HPDE6-E6E7 (cell line): Measurements from ENCODE around the gene ZNF474.
"Not testable (repeated sequence)": the region's sequence is repeated elsewhere in the genome, so short reads cannot be mapped to it uniquely, and the experiment has no call there.

Experiments
- DNase-seq: peaks from one replicate; pipeline ENCODE4 v3.0.0; 2011; ENCODE audit warnings: missing footprints; ENCODE audit errors: extremely low spot score

The ZNF474 gene

GRCh38 chr5:122129306-122129705 lies at the start of gene ZNF474:
Gene ZNF474, plus strand, starts transcription at chr5:122129546. Its CDS starts 22,445 bp downstream, at chr5:122151991.
- DNase-seq: peak; percentile 80

GRCh38 chr5:122081541-122081940 lies 47.8 kb upstream of the ZNF474 start:
- no peak for DNase-seq

GRCh38 chr5:122083535-122083934 lies 45.8 kb upstream of the ZNF474 start:
- no peak for DNase-seq

- DNase-seq: no peak
Observed at GRCh38 chr5:122085041-122085440, 44.3 kb upstream of the ZNF474 start.

DNA sequence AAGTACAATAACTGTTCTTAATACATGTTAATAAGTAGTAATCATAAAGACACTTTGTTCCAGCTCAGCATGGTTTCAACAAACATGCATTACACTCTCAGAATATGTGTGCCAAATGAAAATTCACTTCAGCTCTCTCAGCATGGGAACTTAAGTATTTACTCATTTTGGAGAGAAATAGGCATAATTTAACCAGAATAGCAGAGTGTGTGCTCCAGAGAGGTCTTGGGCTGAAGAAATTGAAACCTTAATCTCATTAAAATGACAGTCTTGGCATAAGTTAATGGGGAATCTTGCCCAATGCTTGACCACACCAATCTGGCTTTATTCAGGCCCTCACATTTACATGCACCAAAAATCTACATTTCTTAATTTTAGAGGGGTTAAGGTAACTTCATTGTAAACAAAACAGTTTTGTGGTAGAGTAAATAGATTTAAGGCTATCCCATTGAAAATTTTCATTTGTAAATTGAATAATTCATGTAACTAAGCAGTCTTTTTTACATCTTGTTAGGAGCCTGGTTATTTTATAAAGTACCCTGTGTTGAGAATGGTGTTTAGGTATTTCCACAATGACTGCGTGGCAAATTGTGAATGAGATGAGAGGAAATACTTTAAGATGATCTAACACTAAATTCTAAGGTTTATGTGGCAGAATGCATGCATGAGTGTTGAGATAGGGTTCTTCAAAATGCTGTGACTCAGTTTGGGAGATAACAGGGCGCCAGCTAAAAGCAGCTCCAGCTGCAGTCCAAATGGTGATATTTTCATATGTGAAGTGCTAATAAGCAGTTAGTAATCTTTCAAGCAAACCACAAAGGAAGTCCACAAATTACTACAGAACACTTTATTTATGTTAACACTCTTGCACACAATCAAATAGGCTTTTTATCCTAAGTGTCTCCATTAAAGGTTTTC lies 40.0 kb upstream of the ZNF474 start:
- DNase-seq: no peak

DNA sequence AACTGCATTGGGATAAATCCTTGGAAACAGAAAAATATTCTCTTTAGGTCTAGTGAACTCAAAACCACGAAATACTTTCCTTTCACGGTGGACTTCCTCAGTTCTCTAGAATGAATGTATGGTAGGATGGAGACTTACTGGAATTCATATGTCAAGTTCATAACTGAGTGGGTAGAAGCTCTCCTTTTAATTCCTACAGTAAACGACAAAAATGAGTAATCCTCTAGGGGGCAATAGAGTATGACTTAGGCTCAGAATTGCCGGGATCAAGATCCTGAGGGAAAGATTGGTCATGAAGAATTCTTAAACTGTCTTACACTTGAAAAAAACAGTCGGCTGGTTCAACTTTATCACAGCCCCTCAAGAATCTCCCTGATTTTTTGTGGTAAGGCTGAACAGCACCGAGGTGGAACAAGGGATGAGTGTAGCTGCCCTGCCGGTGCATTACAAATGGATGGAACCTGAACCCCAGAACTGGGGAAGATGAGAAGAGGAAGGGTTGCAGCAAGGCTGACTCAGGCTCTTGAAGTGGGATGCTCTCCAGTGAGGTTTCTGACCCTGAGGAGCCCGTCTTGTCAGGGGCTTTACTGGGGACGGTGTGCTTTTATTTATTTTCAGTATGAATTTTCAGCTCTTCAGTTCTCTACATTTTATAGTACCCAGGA lies 37.3 kb upstream of the ZNF474 start:
- DNase-seq: peak; percentile 13

DNA sequence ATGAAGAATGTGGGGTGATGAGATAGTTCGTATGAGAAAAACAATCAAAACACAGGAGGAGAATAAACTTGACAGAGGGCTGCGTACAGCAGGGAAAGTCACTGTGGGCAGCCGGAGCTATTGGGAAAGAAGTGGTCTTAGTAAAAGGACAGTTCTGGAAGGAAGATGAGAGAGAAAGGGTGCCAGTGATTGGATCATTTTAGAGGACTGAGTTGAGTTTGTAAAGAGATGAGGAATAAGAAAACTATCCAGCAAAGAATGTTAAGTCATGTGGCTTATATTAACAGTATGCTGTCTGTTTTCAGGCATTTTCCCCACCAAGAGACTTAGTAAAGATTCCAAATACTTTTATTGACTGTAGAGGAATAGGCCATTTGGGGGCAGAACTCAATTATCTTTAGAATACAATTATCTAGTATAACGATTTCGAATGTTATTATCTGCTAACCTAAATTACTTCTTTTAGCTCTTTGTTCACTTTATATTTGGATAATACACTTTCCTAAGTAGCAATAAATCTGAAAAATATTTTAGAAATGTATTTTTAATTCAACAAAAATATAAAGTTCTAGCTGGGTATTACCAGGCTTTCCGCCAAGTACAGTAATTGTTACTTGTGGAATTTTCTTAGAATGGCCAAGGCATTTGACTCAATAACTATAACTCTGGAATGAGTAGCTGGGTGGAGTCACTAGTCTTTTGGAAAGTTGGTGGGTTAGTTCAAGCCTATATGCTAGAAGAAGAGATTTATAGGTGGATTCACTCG lies 35.7 kb upstream of the ZNF474 start:
- no peak for DNase-seq

- not testable (repeated sequence) for DNase-seq
Observed at GRCh38 chr5:122094251-122094650, 35.1 kb upstream of the ZNF474 start.

DNA sequence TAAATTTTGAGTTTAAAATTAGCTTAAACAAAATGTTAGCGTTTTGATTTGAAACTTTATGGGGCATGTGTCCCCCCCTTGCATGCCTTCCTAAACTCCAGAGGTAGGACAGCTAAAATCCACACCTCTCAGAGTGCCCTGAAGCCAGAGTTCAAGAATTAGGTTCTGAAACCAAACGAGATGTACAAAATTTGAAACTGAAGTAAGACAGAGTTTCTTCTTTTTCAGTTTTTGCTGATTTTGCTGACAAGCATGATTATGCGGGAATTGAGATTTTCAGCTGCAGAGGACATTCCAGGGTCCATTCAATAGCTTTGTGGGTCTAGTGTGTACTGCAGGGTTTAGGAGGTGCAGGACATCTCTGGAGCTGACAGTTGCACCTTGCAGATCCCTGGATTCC lies 34.2 kb upstream of the ZNF474 start:
- DNase-seq: no peak

DNA sequence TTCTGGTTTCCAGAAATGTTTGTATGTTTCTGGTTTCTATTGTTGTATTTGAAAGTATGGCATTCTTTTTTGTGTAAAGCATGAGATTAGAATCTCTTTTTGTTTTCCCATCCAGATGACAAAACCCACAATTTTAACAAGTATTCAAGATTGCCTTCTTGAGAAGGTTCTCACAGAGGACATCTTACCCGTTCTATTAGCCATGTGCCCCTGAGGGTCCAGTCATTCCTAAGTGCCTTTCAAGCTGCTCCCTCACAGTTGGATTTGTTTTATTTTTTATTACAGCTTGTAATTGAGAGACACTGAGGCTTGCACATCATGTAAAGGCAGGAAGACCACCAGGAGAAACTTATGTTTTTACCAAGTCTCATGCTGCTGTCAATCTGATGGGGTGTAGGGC lies 32.0 kb upstream of the ZNF474 start:
- no peak for DNase-seq

GRCh38 chr5:122099060-122099790 lies 30.1 kb upstream of the ZNF474 start:
- DNase-seq: peak; percentile 82

DNA sequence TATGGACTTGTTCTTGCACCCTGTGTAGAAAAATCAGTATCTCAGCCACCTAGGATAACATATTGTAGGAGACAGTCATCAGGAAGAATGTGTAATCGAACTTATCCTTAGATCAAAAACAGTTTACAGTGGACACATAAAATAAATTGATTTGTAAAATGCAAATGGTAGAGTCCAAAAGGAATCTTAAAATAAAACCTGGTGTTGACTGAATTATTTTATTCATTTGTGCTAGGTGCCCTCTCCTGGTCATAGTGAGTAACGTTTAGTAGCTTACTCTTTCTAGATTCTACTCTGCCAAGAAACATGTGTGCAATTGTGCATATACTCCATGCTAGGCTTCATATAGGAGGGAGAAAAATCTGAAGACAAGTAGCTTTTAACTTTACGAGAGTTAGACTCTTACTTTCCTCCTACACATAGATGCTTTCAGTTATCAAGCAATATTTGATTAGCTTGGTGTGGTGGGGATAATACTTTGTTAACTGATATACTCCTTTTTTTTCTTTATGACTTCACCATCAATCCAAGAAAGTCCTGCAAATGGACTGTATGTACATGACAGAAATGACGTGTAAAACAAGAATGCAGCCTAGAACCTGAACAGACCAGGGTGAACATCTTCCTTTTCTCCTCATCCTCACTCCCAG lies 27.6 kb upstream of the ZNF474 start:
- no peak for DNase-seq

- DNase-seq: no peak
Observed at GRCh38 chr5:122102825-122103224, 26.5 kb upstream of the ZNF474 start.

DNA sequence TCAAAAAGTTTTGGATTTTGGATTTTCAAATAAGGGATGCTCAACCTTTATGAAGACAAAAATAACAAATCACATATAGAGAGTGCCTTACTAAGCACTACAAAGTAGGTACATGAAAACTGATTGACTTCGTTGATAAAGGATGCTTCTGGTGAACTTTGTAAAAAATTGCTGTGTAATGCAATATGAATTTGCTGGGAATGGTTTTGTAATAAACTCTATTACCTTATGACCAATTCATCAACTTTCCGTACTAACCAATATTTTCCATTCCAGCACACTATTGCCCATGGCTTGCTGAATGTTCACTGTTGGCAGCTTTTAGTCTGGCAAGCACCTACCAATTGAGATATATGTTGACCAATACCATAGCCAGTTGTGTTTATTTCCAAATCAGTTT lies 23.4 kb upstream of the ZNF474 start:
- no peak for DNase-seq

- DNase-seq: no peak
Observed at GRCh38 chr5:122107016-122107415, 22.3 kb upstream of the ZNF474 start.

GRCh38 chr5:122110987-122111386 lies 18.4 kb upstream of the ZNF474 start:
- DNase-seq: no peak

- DNase-seq: no peak
Observed at GRCh38 chr5:122111460-122111859, 17.9 kb upstream of the ZNF474 start.

- no peak for DNase-seq
Observed at GRCh38 chr5:122112063-122112462, 17.3 kb upstream of the ZNF474 start.

GRCh38 chr5:122112733-122113558 lies 16.4 kb upstream of the ZNF474 start:
- DNase-seq: no peak

DNA sequence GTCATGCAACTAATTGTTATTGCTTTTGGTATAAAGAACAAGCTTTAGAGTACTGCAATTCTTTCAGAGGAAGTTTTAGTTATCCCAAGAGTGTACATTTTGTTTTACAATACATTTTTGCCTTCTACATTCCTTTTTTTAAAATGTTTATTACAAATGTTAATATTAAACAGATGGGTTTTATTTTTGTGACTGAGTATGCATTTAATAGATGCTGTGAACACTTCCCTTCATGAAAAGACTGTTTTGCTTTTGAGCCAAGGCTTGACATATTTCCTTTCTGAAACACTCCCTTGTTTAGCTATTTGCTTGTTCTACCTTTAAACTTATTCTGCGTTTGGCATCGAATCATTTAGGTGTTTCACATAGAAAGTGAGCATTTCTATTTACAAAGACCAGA lies 14.8 kb upstream of the ZNF474 start:
- no peak for DNase-seq
